DND-41 (cell line): ENCODE data around the gene RAD18.

Experiments
- ATAC-seq: fragments of 200-7000 bp; cut with Tn5 transposase; 3 replicates; pipeline ENCODE4 v1.9.1; 2021; ENCODE audit warnings: low read depth; ENCODE audit not compliant: insufficient read depth
- DNase-seq: peaks from one replicate; pipeline ENCODE4 v3.0.0-alpha.2; 2020
- H2AFZ ChIP-seq: 2 replicates; pipeline ENCODE4 v1.6.0; 2012; ENCODE audit warnings: low read depth, low read length
- H3K27ac ChIP-seq: 2 replicates; pipeline ENCODE4 v1.5.1; 2012; ENCODE audit warnings: low read length, inconsistent platforms
- H3K27me3 ChIP-seq: fragments of 200-600 bp; sonication (generic); 2 replicates; pipeline ENCODE4 v1.6.0; 2012; ENCODE audit warnings: low read length, mild to moderate bottlenecking, inconsistent platforms; ENCODE audit not compliant: insufficient read depth, poor library complexity
- H3K36me3 ChIP-seq: 2 replicates; pipeline ENCODE4 v1.5.1; 2012; ENCODE audit warnings: low read length, inconsistent platforms; ENCODE audit not compliant: insufficient read depth
- H3K4me1 ChIP-seq: 2 replicates; pipeline ENCODE4 v1.5.1; 2012; ENCODE audit warnings: mild to moderate bottlenecking, low read length; ENCODE audit not compliant: insufficient read depth
- H3K4me2 ChIP-seq: 2 replicates; pipeline ENCODE4 v1.6.0; 2012; ENCODE audit warnings: mild to moderate bottlenecking, moderate library complexity, low read length, inconsistent platforms; ENCODE audit not compliant: insufficient read depth
- H3K4me3 ChIP-seq, 2 experiments: fragments of 200-600 bp in 1 of 2; shearing (Covaris generic) in 1 of 2; 2 replicates each; pipeline ENCODE4 v1.5.1; 2012 to 2016; ENCODE audit warnings: inconsistent platforms in 2 of 2, low read length in 2 of 2, mild to moderate bottlenecking in 2 of 2, low read depth in 1 of 2, moderate library complexity in 1 of 2
- H3K79me2 ChIP-seq: 2 replicates; pipeline ENCODE4 v1.6.0; 2012; ENCODE audit warnings: low read length, inconsistent platforms; ENCODE audit not compliant: insufficient read depth
- H3K9ac ChIP-seq: 2 replicates; pipeline ENCODE4 v1.6.0; 2012; ENCODE audit warnings: low read depth, mild to moderate bottlenecking, inconsistent platforms, low read length, moderate library complexity
- H3K9me3 ChIP-seq: 2 replicates; pipeline ENCODE4 v1.5.1; 2012; ENCODE audit warnings: low read length, moderate library complexity, mild to moderate bottlenecking, inconsistent platforms; ENCODE audit not compliant: insufficient read depth, severe bottlenecking
- H4K20me1 ChIP-seq: 2 replicates; pipeline ENCODE4 v1.6.0; 2012; ENCODE audit warnings: low read length; ENCODE audit not compliant: insufficient read depth
- EZH2 ChIP-seq: IDR thresholded peaks from 3 replicates; pipeline ENCODE4 v1.6.1; 2012; ENCODE audit warnings: borderline replicate concordance, low read depth, mild to moderate bottlenecking, moderate library complexity, low read length, inconsistent platforms; ENCODE audit not compliant: severe bottlenecking
- TF ChIP-seq, protein P1 (sequence below): IDR thresholded peaks from 2 replicates; pipeline ENCODE4 v1.5.1; 2012; ENCODE audit warnings: borderline replicate concordance, low read length, moderate library complexity, mild to moderate bottlenecking; ENCODE audit not compliant: poor library complexity, severe bottlenecking; ENCODE audit errors: extremely low read depth

Gene RAD18

GRCh38 chr3:8891303-8891702 lies 72.0 kb downstream of the RAD18 start:
- H3K79me2 ChIP-seq, result no peaks in the 10 kb centered on the region
- no peak overlapping the region for H2AFZ ChIP-seq
- DNase-seq, result no peak
- H3K27ac ChIP-seq, result no peak overlapping the region
- H3K4me1 ChIP-seq, result no peaks in the 10 kb centered on the region
- ATAC-seq, result no peak
- peaks cover 77% of the 10 kb centered on the region for H3K36me3 ChIP-seq
- H3K27me3 ChIP-seq, result no peaks in the 10 kb centered on the region
- H3K4me2 ChIP-seq, result no peak overlapping the region
- no peaks in the 10 kb centered on the region for H3K9me3 ChIP-seq
- no peaks in the 10 kb centered on the region for H4K20me1 ChIP-seq
- H3K9ac ChIP-seq, result no peak overlapping the region
- H3K4me3 ChIP-seq, result no peak overlapping the region
- TF ChIP-seq, protein P1, sequence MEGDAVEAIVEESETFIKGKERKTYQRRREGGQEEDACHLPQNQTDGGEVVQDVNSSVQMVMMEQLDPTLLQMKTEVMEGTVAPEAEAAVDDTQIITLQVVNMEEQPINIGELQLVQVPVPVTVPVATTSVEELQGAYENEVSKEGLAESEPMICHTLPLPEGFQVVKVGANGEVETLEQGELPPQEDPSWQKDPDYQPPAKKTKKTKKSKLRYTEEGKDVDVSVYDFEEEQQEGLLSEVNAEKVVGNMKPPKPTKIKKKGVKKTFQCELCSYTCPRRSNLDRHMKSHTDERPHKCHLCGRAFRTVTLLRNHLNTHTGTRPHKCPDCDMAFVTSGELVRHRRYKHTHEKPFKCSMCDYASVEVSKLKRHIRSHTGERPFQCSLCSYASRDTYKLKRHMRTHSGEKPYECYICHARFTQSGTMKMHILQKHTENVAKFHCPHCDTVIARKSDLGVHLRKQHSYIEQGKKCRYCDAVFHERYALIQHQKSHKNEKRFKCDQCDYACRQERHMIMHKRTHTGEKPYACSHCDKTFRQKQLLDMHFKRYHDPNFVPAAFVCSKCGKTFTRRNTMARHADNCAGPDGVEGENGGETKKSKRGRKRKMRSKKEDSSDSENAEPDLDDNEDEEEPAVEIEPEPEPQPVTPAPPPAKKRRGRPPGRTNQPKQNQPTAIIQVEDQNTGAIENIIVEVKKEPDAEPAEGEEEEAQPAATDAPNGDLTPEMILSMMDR, result no peak
- TF ChIP-seq EZH2, result no peak

GRCh38 chr3:8888301-8888915 lies 74.9 kb downstream of the RAD18 start:
- Histone ChIP-seq H2AFZ (no peak overlapping the region), H3K4me2 (no peak overlapping the region), H3K4me1 (no peaks in the 10 kb centered on the region), H3K4me3 (no peak overlapping the region), H3K36me3 (peaks cover 86% of the 10 kb centered on the region), H3K27me3 (no peaks in the 10 kb centered on the region), H3K9ac (no peak overlapping the region), H3K79me2 (no peaks in the 10 kb centered on the region), H3K27ac (no peak overlapping the region), H4K20me1 (no peaks in the 10 kb centered on the region), H3K9me3 (peaks cover 5% of the 10 kb centered on the region)
- DNase-seq (no peak), ATAC-seq (no peak)
- TF ChIP-seq EZH2, result no peak
- TF ChIP-seq, protein P1, result no peak

DNA sequence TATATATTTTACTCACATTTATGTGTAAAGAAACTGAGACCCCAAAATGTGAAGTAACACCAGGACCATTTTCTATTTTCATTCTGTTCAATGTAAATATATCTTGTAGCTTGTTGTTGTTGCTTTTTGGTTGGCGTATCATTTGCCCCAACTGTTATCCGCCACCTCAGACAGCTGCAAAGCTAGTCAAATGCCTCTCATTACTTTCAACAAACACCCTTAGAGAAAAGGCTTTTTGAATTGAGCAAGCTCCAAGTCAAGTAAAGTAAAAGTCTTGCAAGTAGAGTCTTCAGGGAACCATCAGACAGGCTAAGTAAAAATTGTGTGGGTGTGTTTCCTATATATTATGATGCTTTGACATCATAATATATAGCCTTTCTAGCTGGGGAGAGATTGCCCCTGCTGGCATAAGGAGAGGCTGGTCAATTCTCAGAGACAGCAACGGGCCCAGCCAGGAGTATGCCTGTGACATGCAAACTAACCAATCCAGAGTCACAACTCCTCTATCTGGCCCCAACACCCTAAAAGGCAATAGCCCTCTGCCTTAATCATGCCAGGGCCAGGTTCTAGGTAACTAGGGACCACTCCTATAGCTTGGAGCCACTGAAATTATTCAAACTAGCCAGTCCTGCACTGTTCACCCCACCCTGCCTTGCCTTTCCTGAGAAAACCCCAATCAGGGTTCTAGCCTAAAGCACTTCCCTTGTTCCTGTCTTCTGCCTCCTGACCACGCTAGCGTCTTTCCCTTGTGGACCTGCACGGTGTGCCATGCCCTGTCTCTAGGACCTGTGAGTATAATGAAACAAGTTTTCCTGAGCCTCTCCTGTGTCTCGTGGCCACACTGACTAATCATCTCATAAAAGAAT lies 75.6 kb downstream of the RAD18 start:
- no peaks in the 10 kb centered on the region for H3K79me2 ChIP-seq
- no peak overlapping the region for H3K4me2 ChIP-seq
- H3K27me3 ChIP-seq, result no peaks in the 10 kb centered on the region
- H4K20me1 ChIP-seq, result no peaks in the 10 kb centered on the region
- H3K9ac ChIP-seq, result no peak overlapping the region
- no peaks in the 10 kb centered on the region for H3K4me1 ChIP-seq
- H3K9me3 ChIP-seq, result peaks cover 5% of the 10 kb centered on the region
- no peak overlapping the region for H3K4me3 ChIP-seq
- no peak for TF ChIP-seq EZH2
- TF ChIP-seq, protein P1, result no peak
- peaks cover 88% of the 10 kb centered on the region for H3K36me3 ChIP-seq
- no peak overlapping the region for H3K27ac ChIP-seq
- DNase-seq (no peak), ATAC-seq (no peak)
- H2AFZ ChIP-seq, result no peak overlapping the region
